ENCODE results near the gene CFI. TPM values are rescaled to one million over a fixed set of nuclear protein-coding genes. Genes with fewer than 3 reads are reported as not detected.

The CFI gene
- total RNA-seq, 1 experiment from 2014 or later: 0.16 TPM

Other genes with a start within 250 kb of the CFI start
- 11.0 and 16.3 TPM in 2 replicates for gene MCUB, start 241.8 kb downstream of the CFI start, total RNA-seq (2022)
- gene CASP6, start 98.6 kb downstream of the CFI start, total RNA-seq (2022): 7.9 and 8.1 TPM in 2 replicates
- 52.4 and 58.0 TPM in 2 replicates for gene PLA2G12A, start 71.9 kb downstream of the CFI start, total RNA-seq (2022)
- gene GAR1, start 13.8 kb upstream of the CFI start, total RNA-seq (2022): 21.2 and 28.7 TPM in 2 replicates
- not detected in 2 replicates for gene RRH, start 26.0 kb upstream of the CFI start, total RNA-seq (2022)
- gene LRIT3, start 46.1 kb upstream of the CFI start, total RNA-seq (2022): 0.22 and 0.35 TPM in 2 replicates
- 0.12 TPM in 1 of 2 replicates, not detected in the other for gene EGF, start 110.9 kb upstream of the CFI start, total RNA-seq (2022)

All from MCF 10A (cell line).